ENCODE measurements around the gene RALB. TPM values are rescaled to one million over a fixed set of nuclear protein-coding genes. Genes with fewer than 3 reads are reported as not detected.

The RALB gene
- total and polyA plus RNA-seq, 2 of the 8 experiments (the other 6 are each of a cell fraction or from before 2014, with no cell fraction given): 12.0 to 16.6 TPM

- Histone ChIP-seq H3K9me3 (ENCODE audit: insufficient read depth in 2 of 2, low read depth in 1 of 2, low read length in 1 of 2) (no peaks in the 10 kb centered on the region), H3K79me1 (ENCODE audit: low read depth, low read length) (no peaks in the 10 kb centered on the region), H2BK12ac (ENCODE audit: low read depth, low read length) (no peak overlapping the region), H3K4me3 (ENCODE audit: extremely low read depth in 1 of 4, insufficient read depth in 2 of 4, low read depth in 3 of 4, low read length in 4 of 4) (no peak overlapping the region), H3K18ac (ENCODE audit: extremely low read depth, low read length) (no peak overlapping the region), H2AK5ac (ENCODE audit: low read depth, low read length) (no peak overlapping the region), H3K36me3 (ENCODE audit: control insufficient read depth in 2 of 4, insufficient read depth in 4 of 4, low read length in 3 of 4) (no peaks in the 10 kb centered on the region), H4K8ac (ENCODE audit: extremely low read depth, insufficient read depth, low read length) (no peak overlapping the region), H3K23me2 (ENCODE audit: low read depth, low read length) (no peaks in the 10 kb centered on the region; the same call in 1 of the 2 replicates), H3K4ac (replicated peaks; ENCODE audit: insufficient read length, low read depth, low read length) (peak overlapping the region; percentile 38), H3K23ac (ENCODE audit: insufficient read length) (no peak overlapping the region), H2AFZ (ENCODE audit: low read length) (no peak overlapping the region), H4K20me1 (replicated peaks in 1 of 2; ENCODE audit: control insufficient read depth in 1 of 2, insufficient read depth in 2 of 2, low read length in 2 of 2) (no peaks in the 10 kb centered on the region), H4K91ac (replicated peaks; ENCODE audit: insufficient read length, low read length) (no peak overlapping the region), H2BK120ac (replicated peaks; ENCODE audit: low read depth, low read length) (no peak overlapping the region), H2BK15ac (ENCODE audit: low read length) (no peak overlapping the region), H3K79me2 (ENCODE audit: control insufficient read depth in 1 of 2, insufficient read depth in 2 of 2, low read length in 2 of 2) (no peaks in the 10 kb centered on the region), H3K27ac (ENCODE audit: low read depth, low read length) (no peak overlapping the region), H2BK20ac (ENCODE audit: low read length) (no peak overlapping the region), H3K4me1 (replicated peaks in 1 of 4; ENCODE audit: control insufficient read depth in 3 of 4, insufficient read depth in 4 of 4, low read length in 3 of 4) (no peaks in the 10 kb centered on the region; a peak in 1 of 7 replicates), H3K9ac (replicated peaks in 1 of 4; ENCODE audit: extremely low read depth in 1 of 4, low read depth in 3 of 4, low read length in 3 of 4) (no peak overlapping the region), H2BK5ac (ENCODE audit: low read depth, low read length) (no peak overlapping the region), H3K56ac (replicated peaks; ENCODE audit: insufficient read length, low read depth, low read length) (no peak overlapping the region), H4K5ac (ENCODE audit: insufficient read length, low read depth, low read length) (no peak overlapping the region), H3K4me2 (ENCODE audit: insufficient read depth in 1 of 2, low read depth in 2 of 2, low read length in 2 of 2) (no peak overlapping the region), H3K27me3 (replicated peaks in 1 of 4; ENCODE audit: control insufficient read depth in 3 of 4, extremely low read depth in 1 of 4, insufficient read depth in 3 of 4, low read length in 3 of 4) (no peaks in the 10 kb centered on the region; a peak in 2 of 7 replicates), H3K14ac (ENCODE audit: insufficient read length) (no peak overlapping the region)
- TF ChIP-seq SP4 (IDR thresholded peaks at IDR 0.05; ENCODE audit: low read length) (no peak), FOSL1 (IDR thresholded peaks at IDR 0.05; ENCODE audit: insufficient read depth, low read depth, low read length) (no peak), NANOG (IDR thresholded peaks at IDR 0.05; ENCODE audit: insufficient read depth, low read depth, low read length, poor library complexity, severe bottlenecking) (no peak), BACH1 (IDR thresholded peaks at IDR 0.05; ENCODE audit: low read length) (no peak), BRCA1 (IDR thresholded peaks at IDR 0.05; ENCODE audit: low read depth, low read length) (no peak), TBP (IDR thresholded peaks at IDR 0.05; ENCODE audit: low read depth, low read length) (no peak), CHD2 (IDR thresholded peaks at IDR 0.05; ENCODE audit: low read length) (no peak), RNF2 (IDR thresholded peaks at IDR 0.05; ENCODE audit: borderline replicate concordance, low read depth, low read length, missing control alignments, poor library complexity, severe bottlenecking) (no peak), MAX (IDR thresholded peaks at IDR 0.05) (no peak), CHD1 (IDR thresholded peaks at IDR 0.05; ENCODE audit: low read depth, low read length) (no peak), EGR1 (IDR thresholded peaks at IDR 0.05; ENCODE audit: borderline replicate concordance, low read depth, low read length) (no peak)
- ChIA-PET CTCF (ENCODE audit: partially characterized antibody) (interaction anchor here (1.0 to 6.5 kb wide), 4 partner anchors 9 to 369 kb away, joined by 3 to 48 read pairs (median 6); no protein-coding TSS in a partner anchor), POLR2A (ENCODE audit: partially characterized antibody) (no interaction called here)
- WGBS, 2 experiments (ENCODE audit: extremely low coverage in 1 of 2, insufficient coverage in 1 of 2, insufficient read length in 1 of 2, insufficient replicate concordance in 2 of 2, low coverage in 1 of 2, low lambda C conversion rate in 2 of 2, missing lambda C conversion rate in 1 of 2): 98% methylated on average over 7 of the region's 7 CpGs; no CpG with 5 or more reads in 1 of the 2 experiments
- DNase-seq (ENCODE audit: low read depth in 1 of 2, low spot score in 2 of 2) (no peak), FAIRE-seq (no peak)
Measured at GRCh38 chr2:120322329-120322728, 69.7 kb downstream of the RALB start.
